Astrocyte of the spinal cord (primary cell): ENCODE results near the gene ITGA11.

Experiments used
- DNase-seq: peaks from one replicate; pipeline ENCODE4 v3.0.0; 2011; ENCODE audit warnings: low read depth, low spot score
- H3K4me3 ChIP-seq: 2 replicates; pipeline ENCODE4 v1.5.1; 2011; ENCODE audit warnings: low read depth, mild to moderate bottlenecking, low read length, moderate library complexity
- CTCF ChIP-seq: IDR thresholded peaks from 2 replicates; pipeline ENCODE4 v1.5.1; 2012; ENCODE audit warnings: low read depth, mild to moderate bottlenecking, low read length, inconsistent platforms
- in situ Hi-C: cut with HindIII; loops from 2 replicates; pipeline ENCODE4 v1.10.0; 2017; ENCODE audit warnings: low sequenced_read_pairs

Gene ITGA11

GRCh38 chr15:68367226-68367625 is 64.7 kb downstream of the ITGA11 start:
- no peak for TF ChIP-seq CTCF
- DNase-seq, result no peak
- in situ Hi-C loops, result no loop called here
- H3K4me3 ChIP-seq, result no peak overlapping the region

DNA sequence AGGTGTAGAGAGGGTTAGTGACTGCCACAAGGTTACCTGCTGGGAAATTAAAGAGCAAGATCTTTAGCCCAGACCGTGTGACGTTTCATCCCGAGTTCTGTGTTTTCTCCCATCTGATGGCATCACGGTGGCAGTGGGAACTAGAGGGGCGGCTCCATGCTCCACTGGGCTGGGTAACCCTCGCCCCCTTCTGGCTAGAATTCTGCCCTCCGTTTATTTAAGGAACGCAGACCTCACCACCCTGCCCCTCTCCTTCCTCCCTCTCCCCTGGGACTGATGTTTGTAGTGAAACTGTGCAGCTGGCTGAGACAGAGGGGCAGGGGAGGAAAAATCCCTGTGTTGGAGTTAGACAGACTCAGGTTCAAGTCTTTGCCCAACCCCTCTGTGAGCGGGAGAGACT is 65.6 kb downstream of the ITGA11 start:
- no peak overlapping the region for H3K4me3 ChIP-seq
- no peak for DNase-seq
- no peak for TF ChIP-seq CTCF
- in situ Hi-C loops, result no loop called here

GRCh38 chr15:68365770-68366169 is 66.2 kb downstream of the ITGA11 start:
- TF ChIP-seq CTCF, result no peak
- H3K4me3 ChIP-seq, result no peak overlapping the region
- in situ Hi-C loops, result no loop called here

DNA sequence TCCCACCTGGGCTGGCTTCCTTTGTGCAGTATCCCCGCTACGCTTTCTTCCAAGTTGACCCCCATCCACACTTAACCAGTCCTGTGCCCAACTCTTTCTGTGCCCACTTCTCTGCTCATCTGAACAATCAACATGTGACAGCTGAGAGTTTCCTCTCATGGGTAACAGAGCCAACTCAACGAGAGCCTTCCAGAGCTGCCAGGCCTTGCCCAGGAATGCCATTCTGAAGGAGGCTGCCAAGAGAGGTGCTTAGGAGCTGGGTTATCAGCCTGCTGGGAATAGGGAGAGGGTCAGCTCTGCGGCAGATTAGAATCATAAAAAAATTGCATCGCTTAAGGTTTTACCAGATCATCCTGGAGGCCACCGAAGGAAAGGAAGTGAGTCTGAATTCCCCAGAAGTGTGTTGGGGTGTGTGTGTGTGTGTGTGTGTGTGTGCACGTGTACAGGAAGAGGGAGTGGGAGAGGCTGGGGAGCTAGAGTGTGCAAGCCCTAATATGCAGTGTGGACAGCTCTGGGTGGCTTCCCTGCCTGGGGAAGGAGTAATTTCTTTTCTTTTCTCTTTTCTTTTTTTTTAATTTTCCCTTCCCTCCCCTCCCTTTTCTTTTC is 66.7 kb downstream of the ITGA11 start:
- no peak for DNase-seq
- in situ Hi-C loops, result no loop called here
- no peak overlapping the region for H3K4me3 ChIP-seq
- TF ChIP-seq CTCF, result no peak

More at GRCh38 chr15:68365770-68366169, 66.2 kb downstream of the ITGA11 start:
- DNase-seq, result no peak

GRCh38 chr15:68364660-68365035 is 67.3 kb downstream of the ITGA11 start:
- in situ Hi-C loops, result no loop called here
- no peak overlapping the region for H3K4me3 ChIP-seq
- DNase-seq, result no peak
- no peak for TF ChIP-seq CTCF

GRCh38 chr15:68364028-68364659 is 67.8 kb downstream of the ITGA11 start:
- in situ Hi-C loops, result no loop called here
- DNase-seq, result no peak
- TF ChIP-seq CTCF, result no peak
- H3K4me3 ChIP-seq, result no peak overlapping the region
